ENCODE data around the gene SNTA1.
"Not testable (repeated sequence)": the region's sequence is repeated elsewhere in the genome, so short reads cannot be mapped to it uniquely, and the experiment has no call there.

Gene SNTA1

GRCh38 chr20:33465481-33466302 is 22.1 kb upstream of the SNTA1 start:
- no peak overlapping the region for H3K9ac ChIP-seq
- no peaks in the 10 kb centered on the region for H4K20me1 ChIP-seq (ENCODE audit: insufficient read depth)
- H3K4me1 ChIP-seq (ENCODE audit: low read depth, poor library complexity, severe bottlenecking) = no peaks in the 10 kb centered on the region
- H3K79me2 ChIP-seq (ENCODE audit: insufficient read depth, low read depth) = no peaks in the 10 kb centered on the region
- H3K4me2 ChIP-seq = no peak overlapping the region
- H3K27me3 ChIP-seq (ENCODE audit: insufficient read depth, low read depth) = no peaks in the 10 kb centered on the region
- no peak overlapping the region for H3K4me3 ChIP-seq (IDR thresholded peaks at IDR 0.05; ENCODE audit: insufficient read depth, low read depth, low read length)
- no peak overlapping the region for H2AFZ ChIP-seq (ENCODE audit: low read depth)
- H3K36me3 ChIP-seq (ENCODE audit: insufficient read depth) = no peaks in the 10 kb centered on the region
- no peak overlapping the region for H3K27ac ChIP-seq
- TF ChIP-seq CTCF (conservative IDR thresholded peaks at IDR 0.05; ENCODE audit: low read depth, low read length) = no peak

GRCh38 chr20:33464759-33465158 is 21.2 kb upstream of the SNTA1 start:
- not testable (repeated sequence) for H3K9ac ChIP-seq, H3K27ac ChIP-seq

GRCh38 chr20:33463332-33464101 is 20.0 kb upstream of the SNTA1 start:
- Histone ChIP-seq H3K79me2 (ENCODE audit: insufficient read depth, low read depth) (no peaks in the 10 kb centered on the region), H3K27ac (no peak overlapping the region), H4K20me1 (ENCODE audit: insufficient read depth) (no peaks in the 10 kb centered on the region), H3K27me3 (ENCODE audit: insufficient read depth, low read depth) (no peaks in the 10 kb centered on the region), H3K36me3 (ENCODE audit: insufficient read depth) (no peaks in the 10 kb centered on the region), H3K4me3 (IDR thresholded peaks at IDR 0.05; ENCODE audit: insufficient read depth, low read depth, low read length) (no peak overlapping the region), H3K9ac (no peak overlapping the region), H3K4me2 (no peak overlapping the region), H3K4me1 (ENCODE audit: low read depth, poor library complexity, severe bottlenecking) (peaks cover 5% of the 10 kb centered on the region), H2AFZ (ENCODE audit: low read depth) (no peak overlapping the region)
- TF ChIP-seq CTCF (conservative IDR thresholded peaks at IDR 0.05; ENCODE audit: low read depth, low read length) = no peak

More at GRCh38 chr20:33464759-33465158, 21.2 kb upstream of the SNTA1 start:
- H4K20me1 ChIP-seq (ENCODE audit: insufficient read depth); H2AFZ ChIP-seq (ENCODE audit: low read depth); H3K27me3 ChIP-seq (ENCODE audit: insufficient read depth, low read depth); H3K79me2 ChIP-seq (ENCODE audit: insufficient read depth, low read depth); H3K4me1 ChIP-seq (ENCODE audit: low read depth, poor library complexity, severe bottlenecking); H3K4me3 ChIP-seq (IDR thresholded peaks at IDR 0.05; ENCODE audit: insufficient read depth, low read depth, low read length); H3K36me3 ChIP-seq (ENCODE audit: insufficient read depth); H3K4me2 ChIP-seq: not testable (repeated sequence)

GRCh38 chr20:33460711-33461110 is 17.1 kb upstream of the SNTA1 start:
- no peak overlapping the region for H3K4me2 ChIP-seq
- H3K79me2 ChIP-seq (ENCODE audit: insufficient read depth, low read depth) = no peaks in the 10 kb centered on the region
- H3K9ac ChIP-seq = no peak overlapping the region
- no peaks in the 10 kb centered on the region for H3K27me3 ChIP-seq (ENCODE audit: insufficient read depth, low read depth)
- H3K36me3 ChIP-seq (ENCODE audit: insufficient read depth) = no peaks in the 10 kb centered on the region
- H3K27ac ChIP-seq = no peak overlapping the region
- no peaks in the 10 kb centered on the region for H4K20me1 ChIP-seq (ENCODE audit: insufficient read depth)
- no peak overlapping the region for H2AFZ ChIP-seq (ENCODE audit: low read depth)
- H3K4me3 ChIP-seq (IDR thresholded peaks at IDR 0.05; ENCODE audit: insufficient read depth, low read depth, low read length) = no peak overlapping the region
- TF ChIP-seq CTCF (conservative IDR thresholded peaks at IDR 0.05; ENCODE audit: low read depth, low read length) = no peak
- H3K4me1 ChIP-seq (ENCODE audit: low read depth, poor library complexity, severe bottlenecking) = peaks cover 13% of the 10 kb centered on the region
